Activated T-helper 1 cell treated with anti-CD3 and anti-CD28 coated beads, Interleukin-12 subunit alpha, Interleukin-12 subunit beta, Interleukin-2, Interleukin-4 antibody, amounts not matched to agents 30 ng/mL and 10 ng/mL and 1 ng/mL, durations not matched to agents 14 hours and 24 hours and 36 hours (primary cell): ENCODE data around the gene MGRN1. TPM values are rescaled to one million over a fixed set of nuclear protein-coding genes. Genes with fewer than 3 reads are reported as not detected.

Experiments used
- DNase-seq: peaks from one replicate; pipeline ENCODE4 v3.0.0; 2021; ENCODE audit warnings: low spot score
- H3K27ac Mint-ChIP-seq: one replicate; pipeline ENCODE4 v1.8.0; 2021; ENCODE audit warnings: mild to moderate bottlenecking, mixed read lengths
- H3K27me3 Mint-ChIP-seq: one replicate; pipeline ENCODE4 v1.8.0; 2022; ENCODE audit warnings: mild to moderate bottlenecking, moderate library complexity, mixed read lengths; ENCODE audit not compliant: insufficient read depth
- H3K36me3 Mint-ChIP-seq: one replicate; pipeline ENCODE4 v1.8.0; 2021; ENCODE audit warnings: low read depth, mixed read lengths
- H3K4me1 Mint-ChIP-seq: one replicate; pipeline ENCODE4 v1.8.0; 2021; ENCODE audit warnings: low read depth, mixed read lengths
- H3K4me3 Mint-ChIP-seq: one replicate; pipeline ENCODE4 v1.8.0; 2021; ENCODE audit warnings: mild to moderate bottlenecking, moderate library complexity, mixed read lengths
- H3K9me3 Mint-ChIP-seq: one replicate; pipeline ENCODE4 v1.8.0; 2021; ENCODE audit warnings: mixed read lengths
- intact Hi-C: fragments of 100-400 bp; cut with micrococcal nuclease; formaldehyde crosslinking; loops from one replicate; pipeline ENCODE4 v1.15.1; 2024
- total RNA-seq: library from RNA; stranded (reverse); gene quantifications from 2 replicates; pipeline ENCODE4 v1.2.3, GENCODE V29; 2022

The MGRN1 gene
- 110 and 119 TPM in 2 replicates for total RNA-seq

- H3K4me3 Mint-ChIP-seq = peak within 1 kb of the TSS; percentile 99
- intact Hi-C loops = loop anchor here (1.0 to 2.0 kb wide), 10 partner anchors 8 to 273 kb away; partner anchors contain the start of genes CDIP1, DNAJA3, GLYR1 and HMOX2
- peaks cover 12% of the 10 kb centered on the region for H3K36me3 Mint-ChIP-seq
- peak; percentile 93 for DNase-seq
- no peaks in the 10 kb centered on the region for H3K9me3 Mint-ChIP-seq
- H3K27ac Mint-ChIP-seq = peak within 1 kb of the TSS; percentile 95
- H3K4me1 Mint-ChIP-seq = peaks cover 22% of the 10 kb centered on the region
- no peaks in the 10 kb centered on the region for H3K27me3 Mint-ChIP-seq
Measured at GRCh38 chr16:4624015-4624826, at the start of gene MGRN1. Gene MGRN1, plus strand, starts transcription at chr16:4624826. Its CDS starts 135 bp downstream, at chr16:4624961.

GRCh38 chr16:4574919-4575705 lies 49.5 kb upstream of the MGRN1 start:
- H3K36me3 Mint-ChIP-seq = no peaks in the 10 kb centered on the region
- no peaks in the 10 kb centered on the region for H3K4me1 Mint-ChIP-seq
- intact Hi-C loops = no loop called here
- H3K4me3 Mint-ChIP-seq = no peak overlapping the region
- DNase-seq = no peak
- no peak overlapping the region for H3K27ac Mint-ChIP-seq
- no peaks in the 10 kb centered on the region for H3K27me3 Mint-ChIP-seq
- H3K9me3 Mint-ChIP-seq = no peaks in the 10 kb centered on the region

DNA sequence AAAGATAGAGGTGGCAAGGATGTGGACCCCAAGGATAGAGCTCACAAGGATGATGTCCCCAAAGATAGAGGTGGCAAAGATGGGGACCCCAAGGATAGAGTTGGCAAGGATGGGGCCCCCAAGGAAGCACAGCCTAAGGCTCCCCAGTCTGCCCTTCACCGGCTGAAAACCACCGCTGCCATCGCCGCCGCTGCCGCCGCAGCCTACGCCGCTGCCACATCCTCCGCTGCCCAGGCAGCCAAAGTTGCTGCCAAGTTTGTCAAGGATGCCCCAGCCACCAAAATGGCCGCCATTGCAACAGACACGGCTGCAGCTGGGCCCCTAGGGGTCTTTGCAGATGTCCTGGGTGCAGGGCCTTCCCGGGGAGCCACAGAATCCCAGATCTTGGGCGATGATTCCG lies 48.6 kb upstream of the MGRN1 start:
- Mint-ChIP-seq H3K4me1 (no peaks in the 10 kb centered on the region), H3K36me3 (no peaks in the 10 kb centered on the region), H3K4me3 (no peak overlapping the region), H3K9me3 (no peaks in the 10 kb centered on the region), H3K27ac (no peak overlapping the region), H3K27me3 (no peaks in the 10 kb centered on the region)
- intact Hi-C loops = no loop called here
- no peak for DNase-seq

- Mint-ChIP-seq H3K9me3 (no peaks in the 10 kb centered on the region), H3K27ac (no peak overlapping the region), H3K4me3 (no peak overlapping the region), H3K27me3 (no peaks in the 10 kb centered on the region), H3K4me1 (no peaks in the 10 kb centered on the region), H3K36me3 (no peaks in the 10 kb centered on the region)
- DNase-seq = no peak
- intact Hi-C loops = no loop called here
Measured at GRCh38 chr16:4578961-4579530, 45.6 kb upstream of the MGRN1 start.

- Mint-ChIP-seq H3K36me3 (no peaks in the 10 kb centered on the region), H3K4me1 (no peaks in the 10 kb centered on the region), H3K27ac (no peak overlapping the region), H3K4me3 (no peak overlapping the region), H3K9me3 (no peaks in the 10 kb centered on the region), H3K27me3 (no peaks in the 10 kb centered on the region)
- intact Hi-C loops = no loop called here
- no peak for DNase-seq
Measured at GRCh38 chr16:4580250-4580649, 44.4 kb upstream of the MGRN1 start.

DNA sequence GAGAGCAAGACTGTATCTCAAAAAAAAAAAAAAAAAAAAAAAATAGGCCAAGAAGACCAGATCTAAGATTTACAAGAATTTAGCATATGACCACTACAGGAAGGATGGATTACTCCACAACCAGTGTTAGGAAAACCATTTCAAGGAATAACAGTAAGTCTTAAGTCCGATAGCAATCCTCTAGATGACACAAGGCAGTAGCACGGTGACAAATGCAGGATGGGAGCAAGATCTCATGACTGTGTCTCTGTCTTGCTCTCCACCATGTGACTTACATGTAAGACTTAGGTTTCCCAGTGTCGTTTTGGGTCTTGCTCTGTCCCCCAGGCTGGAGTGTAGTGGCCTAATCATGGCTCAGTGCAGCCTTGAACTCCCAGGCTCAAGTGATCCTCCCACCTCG lies 40.7 kb upstream of the MGRN1 start:
- Mint-ChIP-seq H3K27ac (no peak overlapping the region), H3K4me3 (no peak overlapping the region), H3K27me3 (peaks cover 8% of the 10 kb centered on the region), H3K4me1 (no peaks in the 10 kb centered on the region), H3K36me3 (no peaks in the 10 kb centered on the region), H3K9me3 (no peaks in the 10 kb centered on the region)
- DNase-seq = no peak
- intact Hi-C loops = no loop called here

DNA sequence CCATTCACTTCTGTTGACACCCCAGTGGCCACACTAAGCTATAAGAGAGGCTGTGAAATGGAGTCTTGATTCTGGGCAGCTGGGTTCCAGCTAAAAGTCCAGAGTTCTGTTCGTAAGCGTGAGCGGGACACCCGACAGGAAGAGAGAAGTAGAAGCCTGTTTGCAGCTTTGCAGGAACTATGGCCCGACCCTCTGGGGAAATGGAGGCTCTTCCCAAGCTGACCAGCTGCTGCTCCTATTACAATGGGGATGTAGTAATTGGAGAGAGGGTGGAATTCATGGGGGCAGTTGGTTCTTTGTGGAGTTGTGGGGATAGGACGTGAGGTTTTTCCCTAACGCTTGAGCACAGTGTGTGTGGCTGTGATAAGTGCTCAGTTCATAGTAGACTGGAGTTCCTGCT lies 38.3 kb upstream of the MGRN1 start:
- no peaks in the 10 kb centered on the region for H3K36me3 Mint-ChIP-seq
- H3K27ac Mint-ChIP-seq = no peak overlapping the region
- intact Hi-C loops = no loop called here
- no peaks in the 10 kb centered on the region for H3K9me3 Mint-ChIP-seq
- peaks cover 8% of the 10 kb centered on the region for H3K27me3 Mint-ChIP-seq
- H3K4me1 Mint-ChIP-seq = no peaks in the 10 kb centered on the region
- no peak overlapping the region for H3K4me3 Mint-ChIP-seq
- no peak for DNase-seq

- H3K27me3 Mint-ChIP-seq = peaks cover 8% of the 10 kb centered on the region
- H3K27ac Mint-ChIP-seq = no peak overlapping the region
- H3K4me3 Mint-ChIP-seq = no peak overlapping the region
- intact Hi-C loops = no loop called here
- no peaks in the 10 kb centered on the region for H3K9me3 Mint-ChIP-seq
- no peaks in the 10 kb centered on the region for H3K36me3 Mint-ChIP-seq
- H3K4me1 Mint-ChIP-seq = no peaks in the 10 kb centered on the region
- no peak for DNase-seq
Measured at GRCh38 chr16:4588386-4588785, 36.2 kb upstream of the MGRN1 start.

- H3K4me3 Mint-ChIP-seq = no peak overlapping the region
- H3K27ac Mint-ChIP-seq = no peak overlapping the region
- H3K9me3 Mint-ChIP-seq = no peaks in the 10 kb centered on the region
- intact Hi-C loops = no loop called here
- H3K36me3 Mint-ChIP-seq = no peaks in the 10 kb centered on the region
- no peak for DNase-seq
- H3K27me3 Mint-ChIP-seq = peaks cover 8% of the 10 kb centered on the region
- H3K4me1 Mint-ChIP-seq = no peaks in the 10 kb centered on the region
Measured at GRCh38 chr16:4588961-4589360, 35.7 kb upstream of the MGRN1 start.

GRCh38 chr16:4591191-4591590 lies 33.4 kb upstream of the MGRN1 start:
- H3K4me3 Mint-ChIP-seq = no peak overlapping the region
- H3K36me3 Mint-ChIP-seq = no peaks in the 10 kb centered on the region
- peaks cover 5% of the 10 kb centered on the region for H3K27me3 Mint-ChIP-seq
- intact Hi-C loops = no loop called here
- no peak overlapping the region for H3K27ac Mint-ChIP-seq
- no peaks in the 10 kb centered on the region for H3K4me1 Mint-ChIP-seq
- DNase-seq = no peak
- no peaks in the 10 kb centered on the region for H3K9me3 Mint-ChIP-seq

DNA sequence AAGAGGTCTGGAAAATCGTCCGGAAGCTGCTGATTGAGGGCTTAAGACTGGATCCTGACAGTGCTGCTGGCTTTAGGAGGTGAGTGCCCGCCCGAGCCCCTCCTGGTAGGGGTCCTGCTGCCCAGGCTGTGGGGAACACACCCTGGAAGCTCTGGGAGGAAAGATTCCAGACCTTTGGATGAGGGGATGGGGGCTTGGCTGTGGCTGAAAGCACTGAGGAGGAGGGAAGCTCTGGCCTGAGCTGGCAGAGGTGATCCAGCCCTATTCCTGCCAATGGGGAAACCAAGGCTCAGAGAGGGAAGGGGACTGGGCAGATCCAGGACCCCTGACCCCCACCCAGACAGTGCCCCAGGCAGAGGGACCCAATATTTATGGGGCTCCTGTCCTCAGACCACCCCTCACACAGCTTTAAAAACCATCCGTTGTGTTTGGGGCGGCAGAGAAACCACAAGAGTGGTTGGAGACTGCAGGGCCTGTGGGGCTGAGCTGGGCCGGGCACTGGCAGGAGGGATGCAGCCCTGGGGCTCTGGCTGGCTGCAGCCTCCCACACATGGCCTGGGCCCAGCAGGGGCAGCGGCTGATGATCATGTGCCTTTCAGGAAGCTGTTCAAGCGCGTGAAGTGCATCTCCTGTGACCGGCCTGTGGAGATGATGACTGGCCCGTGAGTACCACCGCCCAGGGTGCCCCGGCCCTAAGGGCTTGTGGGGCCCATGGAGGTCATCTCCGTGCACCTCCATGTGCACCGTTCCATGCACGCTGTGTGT lies 32.7 kb upstream of the MGRN1 start:
- Mint-ChIP-seq H3K9me3 (no peaks in the 10 kb centered on the region), H3K4me1 (no peaks in the 10 kb centered on the region), H3K4me3 (no peak overlapping the region), H3K27ac (no peak overlapping the region), H3K27me3 (peaks cover 2% of the 10 kb centered on the region), H3K36me3 (no peaks in the 10 kb centered on the region)
- intact Hi-C loops = no loop called here
- DNase-seq = no peak

DNA sequence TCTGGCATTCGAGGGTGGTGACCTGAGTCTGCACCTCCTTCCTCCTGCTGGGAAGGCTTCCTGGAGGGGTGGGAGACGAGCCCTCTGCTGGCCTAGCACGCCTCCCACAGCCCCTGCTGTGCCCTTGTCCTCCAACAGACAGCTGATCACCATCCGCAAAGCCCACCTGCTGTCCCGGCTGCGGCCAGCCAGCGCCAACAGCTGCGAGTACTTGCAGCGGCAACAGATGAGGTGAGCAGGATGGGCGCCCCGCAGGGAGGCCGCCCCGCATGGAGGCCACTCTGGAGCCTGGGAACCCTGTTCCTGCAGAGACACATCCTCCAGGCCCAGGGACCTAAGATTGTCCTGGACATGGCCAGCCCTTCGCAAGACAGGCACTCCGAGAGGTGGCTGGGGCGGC lies 31.5 kb upstream of the MGRN1 start:
- no peak for DNase-seq
- intact Hi-C loops = no loop called here
- no peaks in the 10 kb centered on the region for H3K4me1 Mint-ChIP-seq
- no peaks in the 10 kb centered on the region for H3K9me3 Mint-ChIP-seq
- peaks cover 4% of the 10 kb centered on the region for H3K27me3 Mint-ChIP-seq
- H3K4me3 Mint-ChIP-seq = no peak overlapping the region
- H3K27ac Mint-ChIP-seq = no peak overlapping the region
- no peaks in the 10 kb centered on the region for H3K36me3 Mint-ChIP-seq
